Fibroblast of skin of back (primary cell): ENCODE data around the gene BICRAL.
"Not testable (repeated sequence)": the region's sequence is repeated elsewhere in the genome, so short reads cannot be mapped to it uniquely, and the experiment has no call there.

Experiments
- DNase-seq: peaks from one replicate; pipeline ENCODE4 v3.0.0-alpha.2; 2013

Gene BICRAL

GRCh38 chr6:42796171-42796570, 14.3 kb downstream of the BICRAL start:
- DNase-seq: no peak

DNA sequence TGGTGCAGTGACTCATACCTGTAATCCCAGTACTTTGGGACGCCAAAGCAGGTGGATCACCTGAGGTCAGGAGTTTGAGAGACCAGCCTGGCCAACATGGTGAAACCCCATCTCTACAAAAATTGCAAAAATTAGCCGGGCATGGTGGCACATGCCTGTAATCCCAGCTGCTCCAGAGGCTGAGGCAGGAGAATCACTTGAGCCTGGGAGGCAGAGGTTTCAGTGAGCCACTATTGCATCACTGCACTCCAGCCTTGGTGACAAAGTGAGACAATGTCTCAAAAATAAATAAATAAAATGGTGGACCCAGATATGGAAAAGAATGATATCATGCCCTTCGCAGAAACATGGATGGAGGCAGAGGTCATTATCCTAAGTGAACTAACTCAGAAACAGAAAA, 15.8 kb downstream of the BICRAL start:
- not testable (repeated sequence) for DNase-seq

- DNase-seq: no peak
These were observed 23.5 kb downstream of the BICRAL start for GRCh38 chr6:42805297-42805861.

DNA sequence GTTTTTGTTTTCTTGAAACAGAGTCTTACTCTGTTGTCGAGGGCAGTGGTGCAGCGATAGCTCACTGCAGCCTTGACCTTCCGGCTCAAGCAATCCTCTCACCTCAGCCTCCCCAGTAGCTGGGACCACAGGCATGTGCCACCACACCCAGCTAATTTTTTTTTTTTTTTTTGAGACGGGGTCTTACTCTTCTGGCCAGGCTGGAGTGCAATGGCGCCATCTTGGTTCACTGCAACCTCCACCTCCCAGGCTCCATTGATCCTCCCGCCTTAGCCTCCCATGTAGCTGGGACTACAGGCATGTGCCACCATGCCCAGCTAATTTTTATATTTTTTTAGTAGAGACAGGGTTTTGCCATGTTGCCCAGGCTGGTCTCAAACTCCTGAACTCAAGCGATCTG, 24.5 kb downstream of the BICRAL start:
- not testable (repeated sequence) for DNase-seq

- no peak for DNase-seq
These were observed 26.9 kb downstream of the BICRAL start for GRCh38 chr6:42808492-42809483.

DNA sequence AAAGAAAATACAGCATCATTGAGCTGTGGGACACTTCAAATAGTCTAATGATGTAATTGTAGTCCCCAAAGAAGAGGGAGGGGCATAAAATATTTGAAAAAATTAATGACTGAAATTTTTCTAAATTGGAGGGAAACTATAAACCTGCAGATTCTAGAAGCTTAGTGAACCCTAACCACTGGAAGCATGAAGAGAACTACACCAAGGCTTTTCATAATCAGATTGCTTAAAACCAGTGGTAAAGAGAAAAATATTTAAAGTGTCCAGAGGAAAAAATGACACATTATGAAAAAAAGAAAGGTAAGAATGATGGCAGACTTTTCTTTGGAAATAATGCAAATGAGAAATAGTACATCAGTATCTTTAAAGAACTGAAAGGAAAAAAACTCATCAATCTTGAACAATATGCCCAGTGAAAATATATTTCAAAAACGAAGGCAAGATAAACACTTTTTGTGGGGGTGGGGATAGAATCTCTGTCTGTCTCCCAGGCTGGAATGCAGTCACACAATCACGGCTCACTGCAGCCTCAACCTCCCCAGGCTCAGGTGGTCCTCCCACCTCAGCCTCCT, 31.3 kb downstream of the BICRAL start:
- DNase-seq: no peak

DNA sequence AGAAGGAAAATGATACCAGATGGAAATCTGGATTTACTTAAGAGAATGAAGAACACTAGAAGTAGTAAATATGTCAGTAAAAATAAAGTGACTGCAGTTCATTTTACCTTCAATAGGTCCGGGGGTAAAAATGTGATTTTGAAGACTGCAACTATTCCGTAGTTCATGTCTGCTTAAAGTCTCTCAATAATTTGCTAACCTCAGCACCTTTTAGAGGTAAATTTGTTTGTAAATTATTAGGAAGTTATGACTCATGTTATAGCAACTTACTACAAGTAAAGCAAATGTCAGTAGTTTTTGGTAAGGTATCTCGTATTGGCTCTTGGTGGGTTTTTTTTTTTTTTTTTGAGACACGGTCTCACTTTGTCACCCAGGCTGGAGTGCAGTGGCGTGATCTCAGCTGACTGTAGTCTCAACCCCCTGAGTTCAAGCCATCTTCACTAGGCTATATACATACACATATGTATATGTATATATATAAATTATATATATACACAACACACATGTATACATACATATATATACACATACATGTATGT, 32.1 kb downstream of the BICRAL start:
- no peak for DNase-seq

DNA sequence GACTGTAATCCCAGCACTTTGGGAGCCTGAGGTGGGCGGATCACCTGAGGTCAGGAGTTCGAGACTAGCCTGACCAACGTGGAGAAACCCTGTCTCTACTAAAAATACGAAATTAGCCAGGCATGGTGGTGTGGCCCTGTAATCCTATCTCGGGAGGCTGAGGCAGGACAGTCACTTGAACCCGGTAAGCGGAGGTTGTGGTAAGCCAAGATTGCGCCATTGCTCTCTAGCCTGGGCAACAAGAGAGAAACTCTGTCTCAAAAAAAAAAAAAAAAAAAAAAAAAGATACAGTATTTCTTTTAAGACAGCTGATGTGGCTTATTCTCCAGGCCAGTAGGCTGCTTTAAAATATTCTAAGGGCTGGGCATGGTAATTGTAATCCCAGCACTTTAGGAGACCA, 33.9 kb downstream of the BICRAL start:
- DNase-seq: not testable (repeated sequence)

- no peak for DNase-seq
These were observed 36.1 kb downstream of the BICRAL start for GRCh38 chr6:42817907-42818306.

DNA sequence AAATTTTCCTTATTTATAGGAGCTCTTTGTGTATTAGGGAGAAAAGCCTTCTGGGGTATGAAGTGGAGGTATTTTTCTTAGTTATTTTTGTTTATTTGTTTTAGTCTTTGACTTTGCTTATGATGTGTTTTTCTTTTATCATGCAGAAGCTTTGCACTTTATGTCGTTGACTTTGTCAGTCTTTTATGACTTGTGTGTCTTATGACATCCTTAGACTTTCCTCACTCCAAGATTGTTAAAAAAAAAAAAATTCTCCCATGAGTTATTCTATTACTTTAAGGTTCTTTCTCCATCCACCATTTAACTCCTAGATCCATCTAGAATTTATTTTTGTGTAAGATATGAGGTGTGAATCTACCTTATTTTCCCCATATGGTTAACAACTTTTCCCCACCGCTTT, 36.6 kb downstream of the BICRAL start:
- no peak for DNase-seq

GRCh38 chr6:42818878-42819277, 37.0 kb downstream of the BICRAL start:
- DNase-seq: no peak

GRCh38 chr6:42819803-42820511, 38.1 kb downstream of the BICRAL start:
- no peak for DNase-seq

DNA sequence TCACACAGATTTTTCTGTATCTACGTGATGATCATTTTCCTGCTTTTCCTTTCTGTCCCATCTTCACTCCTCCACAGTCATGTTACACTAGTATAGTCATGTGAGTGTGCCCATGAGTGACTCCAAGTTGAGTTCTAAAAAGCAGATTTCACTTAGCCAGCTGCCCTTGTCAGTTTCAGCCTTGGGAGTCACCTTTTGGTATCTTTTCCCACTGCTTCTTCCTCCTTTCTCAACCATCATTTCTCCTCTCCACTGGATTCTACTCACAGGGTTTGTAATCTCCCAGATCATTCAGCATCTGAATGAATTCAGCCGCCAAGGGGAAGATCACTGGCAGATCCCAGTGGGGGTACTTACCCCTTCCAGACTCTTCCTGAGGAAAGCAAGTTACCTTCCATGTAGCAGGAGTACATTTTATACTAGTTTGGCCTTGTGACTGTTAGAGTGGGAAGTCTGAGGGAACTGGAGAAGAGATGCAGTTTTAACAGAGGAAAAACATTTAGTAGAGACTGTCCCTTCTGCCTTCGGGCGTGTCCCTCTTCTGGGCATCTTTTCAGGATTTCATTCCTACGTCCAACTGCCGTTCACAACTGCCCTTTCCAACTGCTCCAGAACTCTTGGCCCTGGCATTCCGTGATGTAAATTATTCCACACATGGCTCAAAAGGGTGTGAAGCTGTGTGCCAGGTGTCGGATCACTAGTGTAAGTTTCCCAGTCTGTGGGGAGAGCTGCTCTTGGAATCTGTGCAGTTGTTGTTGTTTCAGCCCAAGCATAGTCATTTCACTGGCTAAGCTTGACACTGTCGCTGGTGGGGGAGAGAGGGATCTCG, 38.9 kb downstream of the BICRAL start:
- DNase-seq: no peak

DNA sequence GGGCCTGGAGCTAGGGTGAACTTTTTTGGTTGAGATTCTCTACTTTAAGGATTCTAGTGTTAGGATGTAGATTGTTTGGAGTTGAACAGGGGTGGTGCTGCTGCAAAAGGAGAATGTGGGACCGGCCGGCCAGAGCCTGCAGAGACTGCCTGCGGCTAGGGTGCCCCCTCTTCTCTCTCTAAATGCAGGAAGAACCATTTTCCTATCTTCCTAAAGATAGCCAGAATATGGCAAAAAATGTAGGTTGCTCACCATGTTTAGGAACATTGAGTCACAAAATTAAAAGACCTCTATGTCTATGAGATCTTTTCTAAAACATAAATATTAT, 39.5 kb downstream of the BICRAL start:
- DNase-seq: no peak

GRCh38 chr6:42821846-42822245, 40.0 kb downstream of the BICRAL start:
- no peak for DNase-seq

DNA sequence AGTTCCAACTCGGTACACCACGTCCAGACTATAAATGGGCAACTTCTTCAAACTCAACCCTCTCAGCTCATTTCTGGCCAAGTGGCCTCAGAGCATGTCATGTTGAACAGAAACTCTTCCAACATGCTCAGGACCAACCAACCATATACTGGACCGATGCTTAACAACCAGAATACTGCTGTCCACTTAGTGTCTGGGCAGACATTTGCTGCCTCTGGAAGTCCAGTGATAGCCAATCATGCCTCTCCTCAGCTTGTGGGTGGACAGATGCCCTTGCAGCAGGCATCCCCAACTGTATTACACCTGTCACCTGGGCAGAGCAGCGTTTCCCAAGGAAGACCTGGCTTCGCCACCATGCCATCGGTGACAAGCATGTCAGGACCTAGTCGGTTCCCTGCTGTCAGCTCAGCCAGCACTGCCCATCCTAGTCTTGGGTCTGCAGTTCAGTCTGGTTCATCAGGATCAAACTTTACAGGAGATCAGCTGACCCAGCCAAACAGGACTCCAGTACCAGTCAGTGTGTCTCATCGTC, 47.8 kb downstream of the BICRAL start:
- no peak for DNase-seq

DNA sequence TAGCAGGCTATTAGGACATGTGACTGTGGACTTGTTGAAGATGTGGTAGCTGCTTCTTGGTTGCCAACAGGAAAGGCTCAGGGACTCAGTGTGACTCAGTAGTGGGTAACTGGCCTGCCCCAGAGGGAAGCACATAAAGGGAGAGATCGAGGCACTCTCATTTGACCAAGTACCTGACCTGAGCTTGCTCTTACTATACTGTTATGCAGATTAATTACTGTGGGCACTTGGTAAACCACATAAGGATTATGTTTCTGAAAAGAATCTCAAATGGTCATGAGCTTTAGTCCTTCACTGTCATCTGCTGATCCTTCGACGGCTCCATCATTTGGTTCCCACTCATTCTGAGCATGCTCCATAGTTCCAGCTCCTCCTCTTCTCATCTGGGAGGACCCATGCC, 49.4 kb downstream of the BICRAL start:
- no peak for DNase-seq

- DNase-seq: no peak
These were observed 52.2 kb downstream of the BICRAL start for GRCh38 chr6:42834056-42834455.

- DNase-seq: no peak
These were observed 60.2 kb downstream of the BICRAL start for GRCh38 chr6:42841844-42842584.

- DNase-seq: no peak
These were observed 63.5 kb downstream of the BICRAL start for GRCh38 chr6:42845327-42845694.

GRCh38 chr6:42846505-42846904, 64.7 kb downstream of the BICRAL start:
- no peak for DNase-seq
